Activated CD8-positive, alpha-beta memory T cell treated with anti-CD3 and anti-CD28 coated beads, Interleukin-2, amount 50 U/mL, for 48 hours (primary cell): Measurements from ENCODE around the gene CYP26A1.

Experiments
- DNase-seq: peaks from one replicate; pipeline ENCODE4 v3.0.0-alpha.2; 2020

CYP26A1 gene

DNA sequence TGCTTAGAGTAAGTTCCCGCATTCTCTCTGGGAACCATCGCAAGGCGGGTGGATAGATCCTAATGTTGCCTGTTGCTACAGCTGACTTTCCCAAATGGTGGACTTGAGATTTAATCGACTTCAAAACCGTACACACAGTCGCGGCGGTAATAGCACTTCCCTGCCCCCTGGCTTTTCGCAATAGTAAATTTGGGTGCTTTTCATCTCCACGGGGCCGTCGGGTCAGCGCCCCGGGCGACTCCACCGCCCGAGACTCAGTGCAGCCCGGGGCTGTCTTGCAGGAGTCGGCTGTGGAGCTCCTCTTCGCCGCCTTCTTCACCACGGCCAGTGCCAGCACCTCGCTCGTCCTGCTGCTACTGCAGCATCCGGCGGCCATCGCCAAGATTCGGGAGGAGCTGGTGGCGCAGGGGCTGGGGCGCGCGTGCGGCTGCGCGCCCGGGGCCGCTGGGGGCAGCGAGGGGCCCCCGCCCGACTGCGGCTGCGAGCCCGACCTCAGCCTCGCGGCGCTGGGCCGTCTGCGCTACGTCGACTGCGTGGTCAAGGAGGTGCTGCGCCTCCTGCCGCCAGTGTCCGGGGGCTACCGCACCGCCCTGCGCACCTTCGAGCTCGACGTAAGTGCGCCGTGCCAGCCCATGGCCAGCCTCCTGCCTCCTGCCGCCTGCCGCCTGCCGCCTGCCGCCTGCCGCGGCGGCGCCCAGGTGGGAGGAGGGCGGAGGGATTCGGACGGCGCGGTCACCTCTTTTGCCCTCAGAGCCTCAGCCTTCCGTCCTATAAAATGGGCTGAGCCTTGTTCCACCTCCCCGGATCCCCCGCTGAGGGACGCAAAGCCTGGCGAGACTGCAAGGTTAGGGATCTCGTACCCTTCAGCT is 7.8 kb upstream of the CYP26A1 start:
- DNase-seq, result no peak

DNA sequence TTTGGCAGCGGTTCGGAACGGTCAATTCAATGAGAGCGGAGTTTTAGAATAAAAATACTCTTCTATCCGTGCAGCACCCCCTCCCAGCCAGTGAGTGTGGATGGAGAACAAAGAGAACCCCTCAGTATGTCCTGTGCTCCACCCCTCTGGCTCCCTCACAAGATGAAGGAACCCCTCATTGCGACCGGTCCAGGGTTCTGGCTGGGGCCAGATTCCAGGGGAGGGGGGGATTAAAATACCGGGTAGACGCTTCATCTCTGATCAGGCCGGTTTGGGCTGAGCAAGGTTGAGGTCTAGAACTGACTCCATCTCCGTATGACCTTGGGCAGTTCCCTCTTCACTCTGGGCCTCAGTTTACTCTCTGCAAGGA is 7.2 kb upstream of the CYP26A1 start:
- no peak for DNase-seq

DNA sequence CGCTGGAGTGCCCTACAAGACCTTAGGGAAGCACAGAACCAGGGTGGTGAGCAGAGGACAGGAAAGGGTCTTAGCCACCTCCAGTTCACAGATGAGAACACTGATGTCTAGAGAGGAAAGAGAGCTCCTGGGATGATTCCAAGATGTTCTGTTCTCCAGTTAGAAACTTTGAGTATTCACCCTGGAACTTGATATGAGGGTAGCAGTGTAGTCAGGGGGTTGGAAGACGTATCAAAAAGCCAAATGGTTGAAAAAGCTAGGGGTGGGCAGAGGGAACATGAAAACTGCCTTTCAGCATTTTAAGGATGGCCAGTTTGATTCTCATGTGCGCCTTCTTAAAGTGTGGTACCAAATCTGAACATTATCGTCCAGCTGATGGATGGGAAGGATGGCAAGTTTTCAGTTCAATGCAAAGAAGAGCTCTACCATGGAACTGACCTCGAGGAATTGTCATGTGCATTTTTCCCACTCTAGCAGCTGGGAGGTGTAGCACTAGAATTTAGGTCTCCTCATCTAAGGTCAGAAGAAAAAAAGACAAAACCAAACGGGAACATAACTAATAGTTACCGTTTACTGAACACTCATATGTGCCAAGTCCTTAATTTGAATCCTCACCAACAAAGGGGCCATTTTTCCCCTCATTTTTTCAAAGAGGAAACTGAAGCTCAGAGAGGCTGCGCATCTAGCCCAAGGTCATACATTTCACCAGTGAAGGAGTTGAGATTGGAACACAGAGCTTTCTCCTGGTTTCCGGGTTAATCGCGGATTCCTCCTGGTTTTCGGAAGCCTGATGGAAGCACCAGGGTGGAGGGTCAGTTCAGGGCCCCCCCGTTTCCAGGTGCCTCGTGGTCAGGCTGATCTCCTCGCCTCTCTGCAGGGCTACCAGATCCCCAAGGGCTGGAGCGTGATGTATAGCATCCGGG is 6.0 kb upstream of the CYP26A1 start:
- DNase-seq, result no peak

DNA sequence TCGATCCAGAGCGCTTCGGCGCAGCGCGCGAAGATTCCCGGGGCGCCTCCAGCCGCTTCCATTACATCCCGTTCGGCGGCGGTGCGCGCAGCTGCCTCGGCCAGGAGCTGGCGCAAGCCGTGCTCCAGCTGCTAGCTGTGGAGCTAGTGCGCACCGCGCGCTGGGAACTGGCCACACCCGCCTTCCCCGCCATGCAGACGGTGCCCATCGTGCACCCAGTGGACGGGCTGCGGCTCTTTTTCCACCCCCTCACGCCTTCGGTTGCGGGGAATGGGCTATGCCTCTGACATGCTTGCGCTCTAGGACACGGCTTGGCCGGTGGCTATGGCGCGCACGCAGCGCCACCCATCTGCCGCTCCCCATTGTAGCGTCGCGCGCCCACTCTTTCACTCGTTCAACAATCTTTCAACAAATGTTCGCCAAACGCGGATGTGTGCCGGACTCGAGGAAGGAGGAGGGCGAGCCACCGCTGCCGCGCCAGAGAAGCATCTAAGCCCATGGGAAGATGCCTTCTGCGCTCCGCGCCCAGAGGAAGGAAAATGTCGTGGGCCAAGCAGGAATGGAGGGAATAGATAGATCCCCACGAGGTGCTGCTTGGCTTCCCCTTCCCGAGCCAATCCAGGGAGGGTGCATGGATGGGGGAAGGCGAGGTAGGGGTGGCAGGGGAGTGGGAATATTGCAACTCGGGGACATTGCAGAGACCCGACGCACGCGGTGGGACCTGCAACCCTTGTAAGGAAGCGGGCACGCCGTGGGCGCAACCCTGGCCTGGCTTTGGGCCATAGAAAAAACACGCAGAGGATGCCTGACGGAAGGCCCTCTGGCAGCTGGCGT is 5.1 kb upstream of the CYP26A1 start:
- DNase-seq, result no peak

DNA sequence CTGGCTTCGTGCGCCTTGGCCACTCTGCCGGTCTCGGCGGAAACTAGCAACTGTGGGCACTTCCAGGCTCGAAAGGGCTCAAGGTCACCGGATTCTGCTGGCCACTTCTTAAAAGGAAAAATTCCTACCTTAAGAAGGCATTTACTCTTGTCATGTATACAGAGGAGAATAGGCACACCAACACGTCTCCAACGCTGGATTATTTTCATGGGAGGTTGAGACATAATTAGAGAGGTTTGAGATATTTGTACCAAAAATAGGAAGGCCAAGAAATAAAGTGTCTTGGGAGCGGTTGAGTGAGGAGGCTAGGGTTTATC is 4.5 kb upstream of the CYP26A1 start:
- DNase-seq, result no peak

DNA sequence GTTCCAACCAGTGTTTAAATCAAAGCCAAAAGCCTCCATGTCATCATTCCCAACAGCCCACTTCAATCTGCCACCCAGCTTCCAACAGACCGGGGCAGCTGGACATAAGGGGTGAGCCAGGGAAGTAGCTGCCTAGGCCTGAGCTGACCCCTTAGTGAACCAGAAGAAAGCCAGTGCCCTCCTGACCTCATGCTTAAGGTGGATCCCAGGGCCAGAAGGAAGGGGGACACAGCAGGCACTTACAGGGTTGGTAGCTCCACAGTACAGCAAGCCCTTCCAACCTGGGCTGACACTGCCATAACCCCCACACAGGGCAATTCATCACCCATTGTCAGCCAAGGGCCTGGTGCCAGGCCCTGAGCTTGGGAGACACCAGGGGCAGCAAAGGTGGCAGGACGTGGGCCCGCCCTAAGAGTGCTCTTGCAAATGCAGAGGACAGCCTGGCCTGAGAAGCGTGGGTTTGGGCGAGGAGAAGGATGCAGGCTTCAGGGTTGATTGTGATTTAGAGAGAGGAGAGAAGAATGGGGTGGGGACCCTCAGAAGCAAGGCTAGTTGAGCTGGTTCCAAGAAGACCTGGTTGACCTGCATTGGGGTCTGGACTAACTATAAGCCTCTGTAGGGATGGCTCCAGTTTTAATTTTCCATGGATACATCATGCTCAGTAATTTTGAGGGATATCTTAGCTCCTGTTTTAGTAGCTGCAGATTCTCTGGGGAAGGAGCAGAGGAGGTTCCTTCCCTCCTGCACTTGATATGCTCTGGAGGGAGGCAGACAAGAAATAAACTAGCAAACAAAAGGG is 3.1 kb upstream of the CYP26A1 start:
- DNase-seq, result no peak

DNA sequence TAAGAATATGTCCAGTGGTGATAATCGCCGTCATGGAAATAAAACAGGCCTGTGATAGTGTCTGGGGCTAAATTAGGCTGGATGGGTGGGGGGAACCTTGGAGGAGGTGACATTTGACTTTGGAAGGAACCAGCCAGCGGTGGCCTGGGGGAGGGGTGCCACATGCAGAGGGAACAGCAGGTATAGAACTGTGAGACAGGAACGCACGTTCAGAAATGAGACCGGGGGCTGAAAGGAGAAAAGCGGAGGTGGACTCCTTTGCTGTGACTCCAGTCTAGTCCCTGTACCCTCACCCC is 2.6 kb upstream of the CYP26A1 start:
- DNase-seq, result no peak

DNA sequence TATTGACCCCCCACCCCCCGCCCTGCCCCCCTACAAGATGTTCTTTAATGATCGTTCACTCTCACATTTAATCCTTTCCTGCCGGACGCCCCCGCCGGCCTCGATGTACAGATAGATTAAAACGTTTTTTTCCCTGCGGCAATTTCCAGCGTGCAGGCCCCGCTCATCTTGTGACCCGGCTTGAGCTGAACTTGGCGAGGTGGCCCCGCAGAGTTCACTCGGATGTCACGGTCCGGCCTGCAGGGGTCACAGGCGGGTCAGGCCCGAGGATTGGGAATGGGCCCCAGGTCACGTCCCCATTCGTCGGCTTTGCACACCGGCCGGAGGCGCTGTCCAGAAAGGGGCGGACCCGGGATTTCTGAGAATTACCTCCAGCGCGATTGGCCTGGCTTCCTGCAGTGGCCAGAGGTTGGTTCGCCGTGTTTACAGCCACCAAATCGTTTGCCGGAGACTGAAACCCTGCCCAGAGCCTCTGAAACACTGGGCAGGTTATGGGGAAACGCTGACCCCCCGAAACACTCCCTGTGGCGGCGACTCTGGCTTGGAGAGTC is 1.9 kb upstream of the CYP26A1 start:
- no peak for DNase-seq

DNA sequence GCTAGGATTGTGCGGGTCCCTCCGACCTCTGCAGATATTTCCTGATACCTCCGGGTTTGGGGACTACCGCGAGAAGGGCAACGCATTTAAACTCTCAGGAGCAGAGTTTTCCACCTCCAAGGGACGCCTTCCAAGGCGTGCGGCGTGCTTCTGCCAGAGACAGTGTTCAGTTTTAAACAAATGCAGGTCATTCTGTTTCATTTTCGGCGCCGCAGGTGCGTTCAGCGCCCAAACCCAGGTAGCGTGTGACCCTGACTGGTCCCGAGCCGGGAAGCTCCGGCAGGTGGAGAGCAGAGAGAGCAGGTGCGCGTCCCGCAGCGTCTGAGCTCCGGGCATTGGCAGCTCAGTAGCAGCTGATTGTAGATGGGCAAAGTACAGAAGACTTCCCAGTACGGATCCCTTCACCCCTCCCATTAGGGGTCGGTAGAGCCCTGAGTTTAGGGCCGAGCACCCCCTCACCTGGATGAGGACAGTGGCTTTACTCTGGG is 1.4 kb upstream of the CYP26A1 start:
- peak; percentile 56 for DNase-seq

DNA sequence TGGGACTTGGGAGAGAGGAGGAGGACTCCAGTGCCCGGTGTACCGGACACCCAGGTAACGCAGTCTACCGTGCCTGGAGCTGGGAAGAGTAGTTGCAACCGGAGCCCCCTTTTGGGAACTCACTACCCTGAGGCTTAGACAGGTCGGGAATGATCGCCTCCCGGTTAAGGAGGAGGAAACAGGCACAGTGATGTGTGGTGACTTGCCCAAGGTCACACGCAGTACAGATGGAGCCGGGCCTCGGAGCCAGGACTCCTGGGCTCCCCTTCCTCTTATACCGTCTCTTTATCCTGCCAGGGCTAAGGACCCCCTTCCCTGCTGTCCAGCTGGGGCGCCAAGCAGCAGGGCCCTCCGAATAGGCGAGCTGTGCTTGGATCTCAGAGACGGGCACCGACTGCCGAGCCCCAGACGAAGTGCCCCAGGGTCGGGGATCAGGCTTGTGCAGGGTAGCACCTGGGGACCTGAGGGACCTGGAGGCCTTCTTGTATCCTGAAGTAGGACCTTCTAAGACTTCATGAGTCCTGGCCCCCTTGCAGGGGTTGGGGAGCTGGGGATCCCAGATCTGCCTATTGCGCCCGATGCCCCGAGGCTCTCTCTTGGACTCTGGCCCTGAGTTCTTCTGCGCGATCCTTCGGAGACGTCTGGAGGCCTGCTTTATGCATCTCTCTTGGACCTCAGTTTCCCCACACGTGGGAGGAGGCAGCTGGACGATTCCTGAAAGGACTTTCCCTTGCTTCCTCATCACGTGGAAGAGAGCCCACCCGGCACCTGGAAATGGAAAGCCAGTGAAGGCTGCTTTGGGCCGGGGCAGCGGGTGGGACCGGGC is 767 bp upstream of the CYP26A1 start:
- peak; percentile 67 for DNase-seq

DNA sequence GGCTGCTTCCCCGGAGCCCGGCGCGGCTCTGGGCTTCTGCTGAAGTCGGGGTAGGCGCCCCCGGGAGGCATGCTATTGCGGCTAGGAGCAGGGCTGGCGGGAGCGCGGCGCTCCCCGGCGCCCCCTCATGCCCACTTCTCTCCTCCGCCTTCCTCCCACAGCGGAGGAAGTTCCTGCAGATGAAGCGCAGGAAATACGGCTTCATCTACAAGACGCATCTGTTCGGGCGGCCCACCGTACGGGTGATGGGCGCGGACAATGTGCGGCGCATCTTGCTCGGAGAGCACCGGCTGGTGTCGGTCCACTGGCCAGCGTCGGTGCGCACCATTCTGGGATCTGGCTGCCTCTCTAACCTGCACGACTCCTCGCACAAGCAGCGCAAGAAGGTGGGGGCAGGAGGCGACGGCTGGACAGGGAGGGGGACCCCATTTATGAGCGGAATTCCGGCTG is 479 bp downstream of the CYP26A1 start:
- no peak for DNase-seq

DNA sequence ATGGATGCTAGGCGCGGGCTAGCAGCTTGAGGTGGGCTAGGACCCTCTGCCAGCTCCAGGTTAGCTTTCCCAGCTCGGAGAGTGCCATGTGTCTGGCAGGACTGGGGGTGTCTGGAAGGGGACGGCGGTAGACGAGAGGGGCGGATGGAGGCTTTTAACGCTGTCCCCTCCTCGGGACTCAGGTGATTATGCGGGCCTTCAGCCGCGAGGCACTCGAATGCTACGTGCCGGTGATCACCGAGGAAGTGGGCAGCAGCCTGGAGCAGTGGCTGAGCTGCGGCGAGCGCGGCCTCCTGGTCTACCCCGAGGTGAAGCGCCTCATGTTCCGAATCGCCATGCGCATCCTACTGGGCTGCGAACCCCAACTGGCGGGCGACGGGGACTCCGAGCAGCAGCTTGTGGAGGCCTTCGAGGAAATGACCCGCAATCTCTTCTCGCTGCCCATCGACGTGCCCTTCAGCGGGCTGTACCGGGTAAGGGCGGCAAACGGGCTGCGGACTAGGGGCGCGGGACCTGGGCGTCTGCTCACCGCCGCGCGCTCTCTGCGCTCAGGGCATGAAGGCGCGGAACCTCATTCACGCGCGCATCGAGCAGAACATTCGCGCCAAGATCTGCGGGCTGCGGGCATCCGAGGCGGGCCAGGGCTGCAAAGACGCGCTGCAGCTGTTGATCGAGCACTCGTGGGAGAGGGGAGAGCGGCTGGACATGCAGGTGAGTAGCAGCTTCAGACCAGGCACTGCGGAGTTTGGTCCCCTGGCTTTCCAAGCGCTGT is 1.1 kb downstream of the CYP26A1 start:
- peak; percentile 61 for DNase-seq

DNA sequence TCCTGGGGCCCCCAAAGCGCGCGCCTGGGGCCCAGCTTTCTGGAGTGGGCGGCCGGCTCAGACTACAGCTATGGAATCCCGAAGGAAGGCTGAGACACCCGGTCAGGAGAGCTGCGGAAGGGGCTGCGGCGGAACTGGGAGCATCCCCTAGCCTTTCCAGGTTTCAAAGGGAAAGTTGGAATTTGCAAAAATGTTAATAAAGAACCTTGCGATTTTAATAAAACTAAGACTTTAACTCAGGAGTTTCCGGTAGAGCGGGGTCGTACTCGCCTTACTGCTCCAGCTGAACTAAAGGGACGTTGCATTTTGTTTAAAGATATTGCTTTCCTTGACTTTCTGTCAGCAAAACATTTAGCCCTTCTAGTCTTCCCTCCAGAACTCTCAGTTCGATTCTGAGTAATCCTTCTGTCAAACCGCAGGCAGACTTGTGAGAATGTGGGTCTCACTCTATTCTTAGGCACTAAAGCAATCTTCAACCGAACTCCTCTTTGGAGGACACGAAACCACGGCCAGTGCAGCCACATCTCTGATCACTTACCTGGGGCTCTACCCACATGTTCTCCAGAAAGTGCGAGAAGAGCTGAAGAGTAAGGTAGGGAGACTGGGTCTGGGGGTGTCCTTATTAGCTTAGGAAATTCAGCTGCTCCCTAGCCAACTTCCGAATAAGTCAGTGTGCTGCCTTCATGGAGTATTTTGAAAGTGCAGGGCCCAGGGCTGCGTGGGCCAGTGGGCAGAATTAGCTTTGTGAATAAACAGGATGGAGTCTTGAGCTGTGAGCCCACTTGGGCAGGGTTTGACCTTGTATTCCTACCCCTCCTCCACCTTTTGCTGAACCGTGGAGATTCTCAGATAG is 1.9 kb downstream of the CYP26A1 start:
- peak; percentile 52 for DNase-seq

DNA sequence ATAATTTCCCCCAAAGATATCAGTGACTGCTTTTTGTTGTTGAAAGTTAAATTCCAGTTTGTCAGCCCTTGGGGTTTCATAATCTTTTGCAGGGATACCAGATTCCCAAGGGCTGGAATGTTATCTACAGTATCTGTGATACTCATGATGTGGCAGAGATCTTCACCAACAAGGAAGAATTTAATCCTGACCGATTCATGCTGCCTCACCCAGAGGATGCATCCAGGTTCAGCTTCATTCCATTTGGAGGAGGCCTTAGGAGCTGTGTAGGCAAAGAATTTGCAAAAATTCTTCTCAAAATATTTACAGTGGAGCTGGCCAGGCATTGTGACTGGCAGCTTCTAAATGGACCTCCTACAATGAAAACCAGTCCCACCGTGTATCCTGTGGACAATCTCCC is 3.2 kb downstream of the CYP26A1 start:
- DNase-seq, result no peak

DNA sequence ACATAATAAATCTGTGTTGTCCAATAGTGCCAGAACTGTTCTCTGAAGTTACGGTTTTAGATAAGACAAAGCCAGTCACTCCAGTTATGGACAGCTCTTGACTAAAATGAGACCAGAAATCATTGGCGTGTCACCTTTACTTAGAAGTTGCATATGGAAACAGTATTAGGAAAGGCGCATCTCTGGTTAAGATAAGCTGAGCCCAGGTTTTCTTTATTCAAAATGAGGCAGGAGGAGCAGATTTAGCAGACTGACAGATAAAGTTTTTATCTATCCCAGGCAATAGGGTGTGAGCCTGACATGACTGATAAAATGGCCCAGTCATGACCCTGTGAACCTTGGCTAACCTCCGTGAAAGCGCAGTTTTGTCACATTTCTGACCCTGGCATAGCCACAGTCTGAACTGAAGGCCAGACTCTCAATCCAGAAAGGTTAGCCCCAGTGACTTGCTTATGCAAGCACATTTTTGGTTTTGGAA is 4.2 kb downstream of the CYP26A1 start:
- no peak for DNase-seq

DNA sequence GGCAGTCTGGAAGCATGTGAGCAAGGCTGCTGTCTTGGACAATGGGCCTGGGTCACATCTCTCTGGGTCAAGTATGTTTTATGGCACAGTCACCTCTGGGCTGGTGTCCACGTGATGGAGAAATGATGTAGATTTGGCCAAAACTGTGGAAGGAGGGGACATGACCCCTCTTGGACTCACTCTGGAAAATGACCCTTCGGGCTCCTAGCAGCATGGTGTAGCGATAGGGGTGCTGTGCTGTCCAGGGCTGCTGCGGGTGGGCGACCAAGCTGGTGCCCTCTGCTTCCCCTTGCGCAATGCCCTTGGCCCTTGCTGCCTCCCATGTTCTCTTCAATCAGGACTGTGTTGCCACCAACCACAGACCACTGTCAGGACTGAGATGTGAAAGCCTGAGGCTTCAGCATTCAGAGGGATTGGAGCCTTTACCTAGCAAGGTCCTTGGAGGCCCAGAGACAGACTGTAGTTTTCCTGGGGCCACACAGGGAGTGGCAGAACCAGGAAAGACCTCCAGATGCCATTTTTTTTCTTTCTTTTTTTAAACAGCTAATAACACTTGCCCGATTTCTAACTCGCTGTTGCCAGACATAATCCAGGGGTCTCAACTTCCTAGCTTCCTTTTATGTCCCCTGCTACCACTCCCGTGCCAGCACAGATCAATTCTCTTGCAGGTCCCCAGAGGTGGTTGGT is 6.1 kb downstream of the CYP26A1 start:
- DNase-seq, result no peak

DNA sequence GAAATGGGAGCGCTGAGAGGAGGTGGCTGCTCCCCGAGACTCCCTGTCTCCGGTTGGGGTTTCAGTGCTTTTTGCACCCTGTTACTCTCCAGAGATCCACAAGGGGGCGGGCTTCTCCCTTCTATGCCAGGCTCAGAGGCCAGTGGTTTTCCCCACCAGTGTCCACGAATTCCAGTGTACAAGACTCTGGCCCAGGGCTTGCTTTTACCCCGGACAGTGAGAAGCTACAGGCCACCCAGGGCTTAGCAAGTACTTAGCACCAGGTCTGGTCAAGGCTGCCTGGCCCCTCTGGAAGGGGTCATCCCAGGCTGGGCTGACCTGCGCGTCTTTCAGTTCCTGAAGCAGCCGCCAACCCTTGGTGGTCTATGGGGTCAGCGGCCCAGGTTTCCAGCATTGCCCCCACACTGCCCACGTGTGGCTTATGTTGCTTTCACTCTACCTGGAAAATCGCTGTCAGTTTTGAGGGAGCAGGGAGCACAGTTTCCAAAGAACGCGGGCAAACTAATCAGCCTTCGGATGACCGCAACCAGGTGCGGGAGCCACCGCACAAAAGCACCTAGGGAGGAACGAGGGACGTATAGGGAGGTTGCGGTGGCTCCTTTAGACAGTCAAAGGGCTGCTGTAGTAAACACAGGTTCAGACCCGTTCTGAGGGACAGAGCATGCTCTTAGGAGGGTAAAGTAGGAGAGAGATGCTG is 6.8 kb downstream of the CYP26A1 start:
- DNase-seq, result peak; percentile 80

DNA sequence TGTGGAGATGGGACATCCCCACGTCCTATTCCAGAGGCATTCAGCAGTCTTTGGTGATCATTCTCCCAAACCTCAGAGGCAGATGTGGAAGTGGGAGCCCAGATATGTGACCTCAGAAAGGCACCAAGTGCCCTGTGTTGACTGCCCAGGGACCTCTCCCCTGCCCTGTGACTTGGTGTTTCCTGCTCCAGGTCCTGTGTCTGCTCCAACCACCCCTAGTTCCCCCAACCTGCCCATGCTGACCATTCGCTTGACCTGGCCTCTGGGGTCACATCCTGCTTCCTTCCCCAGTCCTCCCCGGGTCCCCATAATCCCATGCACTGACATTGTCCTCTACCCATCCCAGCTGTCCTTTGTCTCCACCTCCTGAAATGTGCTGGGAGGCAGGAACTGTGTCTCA is 7.6 kb downstream of the CYP26A1 start:
- no peak for DNase-seq
